Calu3 (cell line): ENCODE results near the gene CIRBP. TPM values are rescaled to one million over a fixed set of nuclear protein-coding genes. Genes with fewer than 3 reads are reported as not detected.
A peak's percentile ranks its signal among the peaks of the same experiment; 100 is the strongest.

Experiments
- BruUV-seq: library from RNA; stranded (reverse); fragments of 400-500 nt; replicated peaks from 2 replicates; lab custom pipeline; 2021; lab: Mats Ljungman, UMichigan
- CTCF ChIA-PET: fragments of 300-600 bp; sonication (Branson Sonifier 250); formaldehyde crosslinking; loops from one replicate; lab custom pipeline; 2022; ENCODE audit warnings: antibody characterized with exemption; lab: Charles Lee
- DNase-seq: peaks from one replicate; pipeline ENCODE4 v3.0.0; 2022
- H3K27ac Mint-ChIP-seq: one replicate; pipeline ENCODE4 v1.8.0; 2022; ENCODE audit warnings: mixed read lengths; ENCODE audit not compliant: unreplicated experiment
- H3K27me3 Mint-ChIP-seq: one replicate; pipeline ENCODE4 v1.8.0; 2022; ENCODE audit warnings: mixed read lengths; ENCODE audit not compliant: unreplicated experiment
- H3K36me3 Mint-ChIP-seq: one replicate; pipeline ENCODE4 v1.8.0; 2022; ENCODE audit warnings: mild to moderate bottlenecking, moderate library complexity, mixed read lengths; ENCODE audit not compliant: insufficient read depth, unreplicated experiment
- H3K4me1 Mint-ChIP-seq: one replicate; pipeline ENCODE4 v1.8.0; 2022; ENCODE audit warnings: mild to moderate bottlenecking, low read depth, mixed read lengths; ENCODE audit not compliant: unreplicated experiment
- H3K4me3 Mint-ChIP-seq: one replicate; pipeline ENCODE4 v1.8.0; 2022; ENCODE audit warnings: mild to moderate bottlenecking, low read depth, moderate library complexity, mixed read lengths; ENCODE audit not compliant: unreplicated experiment
- H3K9me3 Mint-ChIP-seq: one replicate; pipeline ENCODE4 v1.8.0; 2022; ENCODE audit warnings: low read depth, mixed read lengths; ENCODE audit not compliant: unreplicated experiment
- intact Hi-C: fragments of 100-400 bp; cut with micrococcal nuclease; formaldehyde crosslinking; loops from one replicate; pipeline ENCODE4 v1.10.0; 2022; ENCODE audit not compliant: unreplicated experiment
- total RNA-seq: library from RNA; stranded (reverse); gene quantifications from 2 replicates; pipeline ENCODE4 v1.2.3, GENCODE V29; 2022
- TF ChIP-seq, protein P1 (sequence below): fragments of 200-600 bp; IDR thresholded peaks from one replicate; pipeline ENCODE4 v1.8.0; 2022; ENCODE audit warnings: antibody characterized with exemption; ENCODE audit not compliant: unreplicated experiment

The CIRBP gene
- total RNA-seq, 1 experiment from 2014 or later, result 102 TPM

- TF ChIP-seq, protein P1, sequence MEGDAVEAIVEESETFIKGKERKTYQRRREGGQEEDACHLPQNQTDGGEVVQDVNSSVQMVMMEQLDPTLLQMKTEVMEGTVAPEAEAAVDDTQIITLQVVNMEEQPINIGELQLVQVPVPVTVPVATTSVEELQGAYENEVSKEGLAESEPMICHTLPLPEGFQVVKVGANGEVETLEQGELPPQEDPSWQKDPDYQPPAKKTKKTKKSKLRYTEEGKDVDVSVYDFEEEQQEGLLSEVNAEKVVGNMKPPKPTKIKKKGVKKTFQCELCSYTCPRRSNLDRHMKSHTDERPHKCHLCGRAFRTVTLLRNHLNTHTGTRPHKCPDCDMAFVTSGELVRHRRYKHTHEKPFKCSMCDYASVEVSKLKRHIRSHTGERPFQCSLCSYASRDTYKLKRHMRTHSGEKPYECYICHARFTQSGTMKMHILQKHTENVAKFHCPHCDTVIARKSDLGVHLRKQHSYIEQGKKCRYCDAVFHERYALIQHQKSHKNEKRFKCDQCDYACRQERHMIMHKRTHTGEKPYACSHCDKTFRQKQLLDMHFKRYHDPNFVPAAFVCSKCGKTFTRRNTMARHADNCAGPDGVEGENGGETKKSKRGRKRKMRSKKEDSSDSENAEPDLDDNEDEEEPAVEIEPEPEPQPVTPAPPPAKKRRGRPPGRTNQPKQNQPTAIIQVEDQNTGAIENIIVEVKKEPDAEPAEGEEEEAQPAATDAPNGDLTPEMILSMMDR, result no peak
- H3K36me3 Mint-ChIP-seq, result peaks cover under 1% of the 10 kb centered on the region
- CTCF ChIA-PET, result no interaction called here
- intact Hi-C loops, result no loop called here
- no TSS peak for BruUV-seq
- H3K4me3 Mint-ChIP-seq, result no peak overlapping the region
- H3K27ac Mint-ChIP-seq, result no peak overlapping the region
- H3K9me3 Mint-ChIP-seq, result no peaks in the 10 kb centered on the region
- H3K4me1 Mint-ChIP-seq, result no peaks in the 10 kb centered on the region
- no peaks in the 10 kb centered on the region for H3K27me3 Mint-ChIP-seq
- no peak for DNase-seq
Observed at GRCh38 chr19:1221904-1222255, 47.3 kb upstream of the CIRBP start.

- CTCF ChIA-PET, result no interaction called here
- TF ChIP-seq, protein P1, result no peak
- intact Hi-C loops, result no loop called here
- H3K27ac Mint-ChIP-seq, result no peak overlapping the region
- H3K9me3 Mint-ChIP-seq, result no peaks in the 10 kb centered on the region
- no peak for DNase-seq
- no TSS peak for BruUV-seq
- no peaks in the 10 kb centered on the region for H3K27me3 Mint-ChIP-seq
- H3K4me3 Mint-ChIP-seq, result no peak overlapping the region
- peaks cover 5% of the 10 kb centered on the region for H3K36me3 Mint-ChIP-seq
- H3K4me1 Mint-ChIP-seq, result no peaks in the 10 kb centered on the region
Observed at GRCh38 chr19:1222394-1222793, 46.7 kb upstream of the CIRBP start.

DNA sequence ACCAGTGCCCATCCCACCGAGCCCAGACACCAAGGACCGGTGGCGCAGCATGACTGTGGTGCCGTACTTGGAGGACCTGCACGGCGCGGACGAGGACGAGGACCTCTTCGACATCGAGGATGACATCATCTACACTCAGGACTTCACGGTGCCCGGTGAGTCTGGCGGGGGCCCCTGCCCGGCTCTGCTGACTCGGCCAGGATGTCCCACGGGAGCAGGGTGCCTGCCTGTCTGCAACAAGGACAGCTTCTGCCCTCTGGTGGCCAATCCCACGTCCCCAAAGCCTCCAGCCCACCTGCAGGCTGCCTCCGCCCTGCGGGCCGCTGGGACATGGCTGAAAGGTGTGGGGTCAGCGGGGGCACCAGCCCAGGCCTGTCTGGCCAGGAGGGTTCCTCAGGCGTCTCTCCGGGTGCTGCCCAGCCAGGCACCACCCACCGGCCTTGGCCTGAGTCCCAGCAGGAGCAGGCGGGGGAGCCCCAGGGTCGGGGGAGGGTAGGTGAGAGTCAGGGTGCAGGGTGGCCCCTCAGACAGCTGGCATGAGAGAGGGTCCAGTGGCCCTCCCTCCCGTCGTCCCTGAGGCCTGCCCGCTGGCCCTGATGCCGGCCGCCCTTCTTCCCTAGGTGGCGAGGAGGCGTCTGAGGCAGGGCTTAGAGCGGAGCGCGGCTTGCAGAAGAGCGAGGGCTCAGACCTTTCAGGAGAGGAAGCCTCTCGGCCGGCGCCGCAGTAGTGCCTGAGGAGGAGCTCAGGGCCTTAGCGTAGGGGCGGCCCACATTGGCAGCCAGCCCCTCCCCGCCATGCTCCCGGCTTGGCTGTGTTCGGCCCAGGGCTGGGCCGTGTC, 45.9 kb upstream of the CIRBP start:
- H3K27me3 Mint-ChIP-seq, result no peaks in the 10 kb centered on the region
- DNase-seq, result peak; percentile 53
- BruUV-seq, result no TSS peak
- peaks cover 10% of the 10 kb centered on the region for H3K36me3 Mint-ChIP-seq
- H3K27ac Mint-ChIP-seq, result no peak overlapping the region
- H3K4me1 Mint-ChIP-seq, result no peaks in the 10 kb centered on the region
- CTCF ChIA-PET, result no interaction called here
- H3K9me3 Mint-ChIP-seq, result no peaks in the 10 kb centered on the region
- intact Hi-C loops, result no loop called here
- no peak overlapping the region for H3K4me3 Mint-ChIP-seq
- TF ChIP-seq, protein P1, result no peak

DNA sequence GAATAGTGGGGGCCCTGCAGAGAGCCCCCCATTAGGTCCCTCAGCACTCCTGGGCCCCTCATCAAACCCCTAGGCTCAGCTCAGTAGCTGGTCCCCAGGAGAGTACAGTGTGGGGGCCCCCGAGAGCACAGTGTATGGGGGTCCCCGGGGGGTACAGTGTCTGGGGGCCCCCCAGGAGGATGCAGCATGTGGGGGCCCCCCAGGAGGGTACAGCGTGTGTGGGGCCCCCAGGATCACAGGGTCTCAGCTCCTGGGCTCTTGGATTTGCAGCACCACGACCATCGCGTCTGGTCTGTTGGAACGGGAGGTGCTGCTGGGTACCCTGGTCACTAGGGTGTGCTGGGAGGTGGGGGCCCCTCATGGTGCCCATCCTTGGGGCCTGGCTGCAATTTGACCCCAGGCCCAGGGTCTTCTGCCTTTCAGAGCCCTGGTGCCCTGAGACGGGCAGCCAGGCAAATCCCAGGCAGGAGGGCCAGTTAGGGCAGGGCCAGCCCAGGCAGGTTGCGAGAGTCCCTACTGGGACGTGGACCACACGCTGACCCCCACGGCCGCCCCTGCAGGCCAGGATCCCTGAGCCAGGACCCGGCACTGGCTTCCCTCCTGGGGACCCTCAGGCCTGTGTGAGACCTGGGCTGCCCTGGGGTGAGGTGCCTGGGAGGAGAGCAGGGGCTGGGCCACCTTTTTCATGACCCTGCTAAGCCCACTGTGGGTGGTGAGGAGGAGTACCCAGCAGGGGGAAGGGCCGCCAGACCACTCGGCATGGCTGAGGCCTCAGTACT, 44.9 kb upstream of the CIRBP start:
- Mint-ChIP-seq H3K9me3 (no peaks in the 10 kb centered on the region), H3K27ac (no peak overlapping the region), H3K27me3 (no peaks in the 10 kb centered on the region), H3K4me1 (no peaks in the 10 kb centered on the region), H3K36me3 (peaks cover 11% of the 10 kb centered on the region), H3K4me3 (no peak overlapping the region)
- no TSS peak for BruUV-seq
- CTCF ChIA-PET, result no interaction called here
- DNase-seq, result no peak
- intact Hi-C loops, result no loop called here
- TF ChIP-seq, protein P1, result no peak
